Testis (tissue), 3 donors: ENCODE measurements around the gene NET1. TPM values are rescaled to one million over a fixed set of nuclear protein-coding genes. Genes with fewer than 3 reads are reported as not detected.

ENCODE experiments used
- DNase-seq: peaks from one replicate; pipeline ENCODE4 v3.0.0-alpha.2; 2019
- H3K27ac ChIP-seq, 2 donors: fragments of 200-600 bp; sonication (generic); one replicate each; pipeline ENCODE4 v1.5.1; 2019
- H3K27me3 ChIP-seq: fragments of 200-600 bp; sonication (generic); one replicate; pipeline ENCODE4 v1.5.1; 2019
- H3K36me3 ChIP-seq: fragments of 200-600 bp; sonication (generic); one replicate; pipeline ENCODE4 v1.5.1; 2017; ENCODE audit warnings: low read depth; ENCODE audit errors: missing control alignments
- H3K4me1 ChIP-seq: fragments of 200-600 bp; sonication (generic); one replicate; pipeline ENCODE4 v1.5.1; 2019
- H3K4me3 ChIP-seq, 2 donors: fragments of 200-600 bp; sonication (generic); one replicate each; pipeline ENCODE4 v1.5.1; 2017 to 2019
- H3K9me3 ChIP-seq: fragments of 200-600 bp; sonication (generic); one replicate; pipeline ENCODE4 v1.5.1; 2017
- CTCF ChIP-seq, 3 experiments: fragments of 450-650 bp in 2 of 3; fragments of 200-600 bp in 1 of 3; sonication (generic) in 1 of 3; IDR thresholded peaks; one replicate each; pipeline ENCODE4 v1.5.1; 2016 to 2019; ENCODE audit warnings: antibody characterized with exemption in 3 of 3, mild to moderate bottlenecking in 2 of 3, moderate library complexity in 1 of 3
- POLR2A ChIP-seq: fragments of 450-650 bp; IDR thresholded peaks from one replicate; pipeline ENCODE4 v1.6.1; 2017; ENCODE audit warnings: antibody characterized with exemption, mild to moderate bottlenecking, moderate library complexity
- WGBS, 2 donors: methylation state at CpG; one replicate each; pipeline ENCODE4 v1.1.5; 2018; 5-methylcytosine and 5-hydroxymethylcytosine counted together
- intact Hi-C: fragments of 100-400 bp; cut with DNase I; formaldehyde crosslinking; loops from one replicate; pipeline ENCODE4 v1.15.1; 2023; ENCODE audit warnings: low total_unique reads
- polyA plus RNA-seq: library from polyadenylated mRNA; stranded (reverse); fragments of 350-450 nt; fragmentation: Illumina TruSeq; extraction: RNeasy Lipid Tissue Mini Kit (QIAGEN cat#74804); gene quantifications from one replicate; pipeline ENCODE4 v1.2.3, GENCODE V29; 2014; ENCODE audit warnings: low read depth, low replicate concordance; ENCODE audit not compliant: insufficient read depth
- total RNA-seq, 2 donors: library from RNA; depleted of rRNA; stranded (reverse); fragments of >200 nt; gene quantifications; one replicate each; pipeline ENCODE4 v1.2.3, GENCODE V29; 2016

The NET1 gene
- total and polyA plus RNA-seq, 3 donors from 2014 or later = 29.7 to 40.7 (median 39.9) TPM

GRCh38 chr10:5492929-5493576, 80.7 kb downstream of the NET1 start:
- Histone ChIP-seq H3K36me3 (no peaks in the 10 kb centered on the region), H3K9me3 (no peaks in the 10 kb centered on the region), H3K4me1 (no peaks in the 10 kb centered on the region), H3K4me3 (no peak overlapping the region), H3K27ac (no peak overlapping the region), H3K27me3 (no peaks in the 10 kb centered on the region)
- 93 to 95% methylated on average over 8 to 13 of the region's 13 CpGs for WGBS, 2 donors
- no peak for TF ChIP-seq POLR2A
- no peak for TF ChIP-seq CTCF (IDR thresholded peaks at IDR 0.05)
- DNase-seq = no peak
- intact Hi-C loops = no loop called here

- no peaks in the 10 kb centered on the region for H3K4me1 ChIP-seq
- no peak for TF ChIP-seq CTCF (IDR thresholded peaks at IDR 0.05)
- no peak for TF ChIP-seq POLR2A
- H3K4me3 ChIP-seq = no peak overlapping the region
- H3K27ac ChIP-seq = no peak overlapping the region
- H3K9me3 ChIP-seq = no peaks in the 10 kb centered on the region
- intact Hi-C loops = no loop called here
- no peaks in the 10 kb centered on the region for H3K27me3 ChIP-seq
- DNase-seq = no peak
- WGBS, 2 donors = 82 to 83% methylated on average over 3 of the region's 3 CpGs
- no peaks in the 10 kb centered on the region for H3K36me3 ChIP-seq
Observed at GRCh38 chr10:5493691-5494090, 81.3 kb downstream of the NET1 start.

GRCh38 chr10:5494611-5495010, 82.3 kb downstream of the NET1 start:
- no peaks in the 10 kb centered on the region for H3K9me3 ChIP-seq
- no peak for DNase-seq
- no peak overlapping the region for H3K27ac ChIP-seq
- no peak overlapping the region for H3K4me3 ChIP-seq
- no peaks in the 10 kb centered on the region for H3K36me3 ChIP-seq
- no peaks in the 10 kb centered on the region for H3K27me3 ChIP-seq
- no peaks in the 10 kb centered on the region for H3K4me1 ChIP-seq
- TF ChIP-seq CTCF (IDR thresholded peaks at IDR 0.05) (no peak), POLR2A (no peak)
- 90 to 91% methylated on average over 6 to 8 of the region's 8 CpGs for WGBS, 2 donors
- intact Hi-C loops = no loop called here

GRCh38 chr10:5496261-5497250, 84.2 kb downstream of the NET1 start:
- WGBS, 2 donors = 87 to 89% methylated on average over 19 to 25 of the region's 25 CpGs
- no peak for TF ChIP-seq POLR2A
- TF ChIP-seq CTCF (IDR thresholded peaks at IDR 0.05) = no peak
- H3K4me3 ChIP-seq = no peak overlapping the region
- no peaks in the 10 kb centered on the region for H3K36me3 ChIP-seq
- no peak overlapping the region for H3K27ac ChIP-seq
- no peaks in the 10 kb centered on the region for H3K27me3 ChIP-seq
- no peaks in the 10 kb centered on the region for H3K4me1 ChIP-seq
- intact Hi-C loops = no loop called here
- DNase-seq = no peak
- H3K9me3 ChIP-seq = no peaks in the 10 kb centered on the region
